ENCODE data around the gene KICS2. TPM values are rescaled to one million over a fixed set of nuclear protein-coding genes. Genes with fewer than 3 reads are reported as not detected.

Gene KICS2
- total and polyA plus RNA-seq, 2 of the 13 experiments (the other 11 are each of a cell fraction or from before 2014, with no cell fraction given) = 3.5 to 6.6 TPM

DNA sequence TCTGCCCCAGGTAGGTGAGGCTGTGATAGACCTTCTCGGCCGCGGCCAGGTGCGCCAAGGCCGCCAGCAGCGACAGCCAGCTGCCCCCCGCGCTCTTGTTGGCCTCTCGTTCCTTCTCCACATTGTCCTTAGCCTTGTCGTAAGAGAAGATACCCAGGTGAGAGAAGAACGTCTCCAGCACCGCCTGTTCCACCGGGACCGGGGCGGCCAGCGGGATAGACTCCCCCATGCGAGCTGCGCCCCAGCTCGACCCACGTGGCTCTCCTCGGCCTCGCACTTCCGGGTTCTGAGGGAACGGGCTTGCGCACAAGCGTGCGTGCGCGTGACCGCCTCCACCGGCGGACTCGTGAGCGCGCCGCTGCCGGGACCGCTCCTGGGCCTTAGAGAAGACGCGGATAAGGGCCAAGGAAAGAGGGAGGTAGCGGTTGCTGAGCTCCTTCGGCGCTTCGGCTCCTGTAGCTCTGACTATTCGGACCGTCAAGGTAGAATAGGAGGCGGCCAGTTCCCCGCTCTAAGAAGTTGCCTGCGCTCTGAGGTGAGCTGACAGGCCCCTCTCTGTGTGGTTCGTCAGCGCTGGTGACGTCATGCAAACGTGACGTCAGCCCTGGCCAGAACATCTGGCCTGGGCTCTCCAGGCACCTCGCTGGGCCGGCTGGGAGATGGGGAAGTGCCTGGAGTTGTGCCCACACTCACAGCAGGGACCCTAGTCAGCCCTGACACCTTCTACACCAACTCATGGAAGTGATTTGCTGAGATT, at the start of gene KICS2 (continued):
- TF ChIP-seq, protein P1, sequence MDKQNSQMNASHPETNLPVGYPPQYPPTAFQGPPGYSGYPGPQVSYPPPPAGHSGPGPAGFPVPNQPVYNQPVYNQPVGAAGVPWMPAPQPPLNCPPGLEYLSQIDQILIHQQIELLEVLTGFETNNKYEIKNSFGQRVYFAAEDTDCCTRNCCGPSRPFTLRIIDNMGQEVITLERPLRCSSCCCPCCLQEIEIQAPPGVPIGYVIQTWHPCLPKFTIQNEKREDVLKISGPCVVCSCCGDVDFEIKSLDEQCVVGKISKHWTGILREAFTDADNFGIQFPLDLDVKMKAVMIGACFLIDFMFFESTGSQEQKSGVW (CRISPR knock-in tag; IDR thresholded peaks at IDR 0.05; ENCODE audit: borderline replicate concordance) = no peak
- 0 out of 2 replicates have a peak, but pooled peaks have one; percentile 35 for TF ChIP-seq ZNF256 (CRISPR knock-in tag; conservative IDR thresholded peaks at IDR 0.05)
- peak; percentile 83; the same call in 1 of the 2 replicates for TF ChIP-seq KAT7 (CRISPR knock-in tag; IDR thresholded peaks at IDR 0.05; ENCODE audit: borderline replicate concordance)
- peak; percentile 58; the same call in 1 of the 2 replicates for TF ChIP-seq ZNF670 (CRISPR knock-in tag; IDR thresholded peaks at IDR 0.05; ENCODE audit: borderline replicate concordance)
- no peak for TF ChIP-seq CBX2 (IDR thresholded peaks at IDR 0.05; ENCODE audit: low read depth, low read length)
- TF ChIP-seq CBX2 (CRISPR knock-in tag; IDR thresholded peaks at IDR 0.05; ENCODE audit: low read depth) = no peak
- peak; percentile 69; the same call in 1 of the 2 replicates for TF ChIP-seq ZIK1 (CRISPR knock-in tag; IDR thresholded peaks at IDR 0.05; ENCODE audit: borderline replicate concordance, low read depth)
- TF ChIP-seq ZNF782 (CRISPR knock-in tag; IDR thresholded peaks at IDR 0.05; ENCODE audit: borderline replicate concordance) = no peak
- TF ChIP-seq PTBP1 (IDR thresholded peaks at IDR 0.05; ENCODE audit: low read depth, low read length, poor library complexity, severe bottlenecking) = no peak
- TF ChIP-seq NR1H2 (CRISPR knock-in tag; IDR thresholded peaks at IDR 0.05; ENCODE audit: borderline replicate concordance, low read depth) = peak; percentile 19; the same call in 1 of the 2 replicates
- TF ChIP-seq SALL2 (CRISPR knock-in tag; IDR thresholded peaks at IDR 0.05) = peak; percentile 86
- TF ChIP-seq ZBTB43 (CRISPR knock-in tag; conservative IDR thresholded peaks at IDR 0.05) = 0 out of 2 replicates have a peak, but pooled peaks have one; percentile 63
- peak; percentile 94 for TF ChIP-seq JARID2 (CRISPR knock-in tag; IDR thresholded peaks at IDR 0.05; ENCODE audit: insufficient replicate concordance)
- peak; percentile 74; the same call in 1 of the 2 replicates for TF ChIP-seq GLI4 (CRISPR knock-in tag; IDR thresholded peaks at IDR 0.05; ENCODE audit: borderline replicate concordance)
- peak; percentile 55; the same call in 1 of the 2 replicates for TF ChIP-seq ZFP36L1 (CRISPR knock-in tag; IDR thresholded peaks at IDR 0.05)
- no peak for TF ChIP-seq KDM1A (CRISPR knock-in tag; IDR thresholded peaks at IDR 0.05)
- TF ChIP-seq ZBTB34 (CRISPR knock-in tag; IDR thresholded peaks at IDR 0.05) = peak; percentile 79; the same call in 1 of the 2 replicates
- no peak; the same call in 1 of the 2 replicates for TF ChIP-seq TBP (CRISPR knock-in tag; IDR thresholded peaks at IDR 0.05)
- TF ChIP-seq DDIT3 (CRISPR knock-in tag; IDR thresholded peaks at IDR 0.05) = no peak
- TF ChIP-seq DMAP1 (CRISPR knock-in tag; IDR thresholded peaks at IDR 0.05) = peak; percentile 100
- TF ChIP-seq NR2F1 (CRISPR knock-in tag; IDR thresholded peaks at IDR 0.05) = 0 out of 4 replicates have a peak, but pooled peaks of 1 of the 2 experiments have one; percentile 18
- peak; percentile 87 for TF ChIP-seq ZNF598 (CRISPR knock-in tag; IDR thresholded peaks at IDR 0.05; ENCODE audit: borderline replicate concordance)
- peak; percentile 94 for TF ChIP-seq NRL (CRISPR knock-in tag; IDR thresholded peaks at IDR 0.05; ENCODE audit: borderline replicate concordance)
- peak; percentile 100 for TF ChIP-seq MYC (CRISPR knock-in tag; IDR thresholded peaks at IDR 0.05; ENCODE audit: borderline replicate concordance)
- TF ChIP-seq ATRX (CRISPR knock-in tag; IDR thresholded peaks at IDR 0.05; ENCODE audit: borderline replicate concordance) = no peak
- TF ChIP-seq HNF4A (CRISPR knock-in tag; IDR thresholded peaks at IDR 0.05) = peak; percentile 25; the same call in 1 of the 2 replicates
